Spleen (tissue), 7 donors: Measurements from ENCODE around the gene UPK3A.

Experiments
- POLR2AphosphoS5 ChIP-seq, 3 donors: sonication (generic); formaldehyde crosslinking; IDR thresholded peaks; one replicate each; pipeline ENCODE4 v1.5.1; 2017; ENCODE audit warnings: antibody characterized with exemption in 3 of 3
- TF ChIP-seq, protein P1 (sequence below), 11 experiments: fragments of 200-600 bp in 7 of 11; fragments of 450-650 bp in 4 of 11; sonication (generic) in 4 of 11; IDR thresholded peaks in 8 of 11; conservative IDR thresholded peaks in 3 of 11; 1 replicate in 7 of 11; 2 replicates in 4 of 11; pipeline versions ENCODE4 v1.4.0 to v1.8.0; 2016 to 2021; ENCODE audit warnings: antibody characterized with exemption in 11 of 11, inconsistent platforms in 4 of 11, mild to moderate bottlenecking in 1 of 11
- donor health status: DM: no; HTN: no; CAD: no; lungs with moderate emphysema.
- donor health status: DM: no; HTN: no; CAD: no.
- donor health status: DM: no; HTN: no; CAD: no.

DNA sequence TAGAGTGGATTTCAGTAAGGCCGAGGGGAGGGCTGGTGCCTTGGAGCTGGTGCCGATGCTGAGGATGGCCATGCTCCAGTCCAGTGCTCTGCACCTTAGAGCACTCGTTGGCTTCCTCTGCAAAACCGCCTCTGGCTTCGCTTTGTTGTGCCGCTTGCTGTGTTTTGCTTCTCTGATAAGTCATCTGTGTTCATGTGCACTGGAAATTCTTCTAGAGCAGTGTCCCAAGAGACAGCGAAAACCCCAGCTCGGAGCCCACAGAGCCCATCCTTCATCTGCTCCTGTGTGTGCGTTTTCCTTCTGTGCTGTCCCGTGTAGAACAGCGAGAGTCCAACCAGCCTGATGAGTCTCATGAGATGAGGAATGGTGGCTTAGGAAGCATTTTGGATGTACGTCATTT, 37.1 kb downstream of the UPK3A start:
- TF ChIP-seq POLR2AphosphoS5 (IDR thresholded peaks at IDR 0.05), result no peak
- TF ChIP-seq, protein P1, sequence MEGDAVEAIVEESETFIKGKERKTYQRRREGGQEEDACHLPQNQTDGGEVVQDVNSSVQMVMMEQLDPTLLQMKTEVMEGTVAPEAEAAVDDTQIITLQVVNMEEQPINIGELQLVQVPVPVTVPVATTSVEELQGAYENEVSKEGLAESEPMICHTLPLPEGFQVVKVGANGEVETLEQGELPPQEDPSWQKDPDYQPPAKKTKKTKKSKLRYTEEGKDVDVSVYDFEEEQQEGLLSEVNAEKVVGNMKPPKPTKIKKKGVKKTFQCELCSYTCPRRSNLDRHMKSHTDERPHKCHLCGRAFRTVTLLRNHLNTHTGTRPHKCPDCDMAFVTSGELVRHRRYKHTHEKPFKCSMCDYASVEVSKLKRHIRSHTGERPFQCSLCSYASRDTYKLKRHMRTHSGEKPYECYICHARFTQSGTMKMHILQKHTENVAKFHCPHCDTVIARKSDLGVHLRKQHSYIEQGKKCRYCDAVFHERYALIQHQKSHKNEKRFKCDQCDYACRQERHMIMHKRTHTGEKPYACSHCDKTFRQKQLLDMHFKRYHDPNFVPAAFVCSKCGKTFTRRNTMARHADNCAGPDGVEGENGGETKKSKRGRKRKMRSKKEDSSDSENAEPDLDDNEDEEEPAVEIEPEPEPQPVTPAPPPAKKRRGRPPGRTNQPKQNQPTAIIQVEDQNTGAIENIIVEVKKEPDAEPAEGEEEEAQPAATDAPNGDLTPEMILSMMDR (IDR thresholded peaks at IDR 0.05 in 8 of 11, conservative IDR thresholded peaks at IDR 0.05 in 3 of 11), result no peak
